ENCODE data around the gene BFSP1.

BFSP1 gene

DNA sequence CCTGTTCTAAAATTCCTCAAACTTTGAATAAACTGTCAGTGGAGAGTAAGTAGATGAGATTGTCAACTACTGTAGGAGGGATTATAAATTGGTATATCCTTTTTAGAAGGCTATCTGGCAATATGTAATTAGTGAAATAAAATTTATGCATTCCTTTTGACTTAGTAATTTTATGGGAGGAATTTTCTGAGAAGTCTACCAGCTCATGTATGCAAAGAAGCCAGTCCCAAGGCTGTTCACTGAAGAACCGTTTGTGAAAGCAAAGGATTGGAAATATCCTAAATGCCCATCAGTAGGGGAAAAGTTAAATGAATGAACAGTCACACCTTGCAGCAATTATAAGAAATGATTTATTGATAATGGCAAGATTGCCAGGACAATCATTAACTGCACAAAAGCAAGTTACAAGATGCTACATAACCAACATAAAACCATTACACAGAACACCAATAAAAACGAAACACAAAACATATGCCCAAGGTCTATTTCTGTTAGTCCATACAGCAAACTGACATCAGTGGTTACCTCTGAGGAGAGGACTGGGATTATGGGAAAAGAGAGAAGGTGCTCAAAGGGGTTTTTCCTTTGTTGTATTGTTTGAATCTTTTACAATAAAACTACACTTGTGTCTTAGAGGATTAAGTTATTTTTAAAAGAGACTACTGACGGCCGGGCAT lies 34.1 kb upstream of the BFSP1 start:
- no peak overlapping the region for H3K4me3 ChIP-seq (ENCODE audit: control insufficient read depth, low read depth, low read length)
- TF ChIP-seq, protein P1, sequence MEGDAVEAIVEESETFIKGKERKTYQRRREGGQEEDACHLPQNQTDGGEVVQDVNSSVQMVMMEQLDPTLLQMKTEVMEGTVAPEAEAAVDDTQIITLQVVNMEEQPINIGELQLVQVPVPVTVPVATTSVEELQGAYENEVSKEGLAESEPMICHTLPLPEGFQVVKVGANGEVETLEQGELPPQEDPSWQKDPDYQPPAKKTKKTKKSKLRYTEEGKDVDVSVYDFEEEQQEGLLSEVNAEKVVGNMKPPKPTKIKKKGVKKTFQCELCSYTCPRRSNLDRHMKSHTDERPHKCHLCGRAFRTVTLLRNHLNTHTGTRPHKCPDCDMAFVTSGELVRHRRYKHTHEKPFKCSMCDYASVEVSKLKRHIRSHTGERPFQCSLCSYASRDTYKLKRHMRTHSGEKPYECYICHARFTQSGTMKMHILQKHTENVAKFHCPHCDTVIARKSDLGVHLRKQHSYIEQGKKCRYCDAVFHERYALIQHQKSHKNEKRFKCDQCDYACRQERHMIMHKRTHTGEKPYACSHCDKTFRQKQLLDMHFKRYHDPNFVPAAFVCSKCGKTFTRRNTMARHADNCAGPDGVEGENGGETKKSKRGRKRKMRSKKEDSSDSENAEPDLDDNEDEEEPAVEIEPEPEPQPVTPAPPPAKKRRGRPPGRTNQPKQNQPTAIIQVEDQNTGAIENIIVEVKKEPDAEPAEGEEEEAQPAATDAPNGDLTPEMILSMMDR (conservative IDR thresholded peaks at IDR 0.05; ENCODE audit: control insufficient read depth, insufficient read depth, low read depth, low read length) = no peak
- DNase-seq (ENCODE audit: low read depth) = no peak

DNA sequence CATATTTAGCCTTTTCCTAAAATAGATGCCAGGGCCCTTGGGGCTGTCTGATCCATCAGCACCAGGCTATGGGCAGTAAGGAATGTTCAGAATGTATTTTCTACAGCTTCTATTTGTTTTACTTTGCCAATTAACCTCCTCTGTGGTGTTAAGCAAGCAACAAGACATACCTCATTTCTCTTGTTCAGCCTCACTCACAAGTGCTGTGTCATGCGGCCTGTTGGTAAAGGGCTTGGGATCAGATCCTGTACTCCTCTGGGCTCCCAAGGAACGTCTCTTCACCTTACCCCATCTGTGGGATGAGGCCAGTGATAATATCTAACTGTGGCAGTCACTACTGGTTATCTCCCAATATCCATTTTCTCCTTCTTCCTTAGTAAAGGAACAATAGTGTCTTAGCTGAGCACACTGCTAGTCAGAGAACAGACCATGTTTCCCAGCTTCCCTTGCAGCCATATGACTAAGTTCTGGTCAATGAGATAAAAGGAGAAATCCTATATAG lies 31.7 kb upstream of the BFSP1 start:
- no peak overlapping the region for H3K4me3 ChIP-seq (ENCODE audit: control insufficient read depth, low read depth, low read length)
- peak; percentile 72 for DNase-seq (ENCODE audit: low read depth)
- TF ChIP-seq, protein P1 (conservative IDR thresholded peaks at IDR 0.05; ENCODE audit: control insufficient read depth, insufficient read depth, low read depth, low read length) = no peak

DNA sequence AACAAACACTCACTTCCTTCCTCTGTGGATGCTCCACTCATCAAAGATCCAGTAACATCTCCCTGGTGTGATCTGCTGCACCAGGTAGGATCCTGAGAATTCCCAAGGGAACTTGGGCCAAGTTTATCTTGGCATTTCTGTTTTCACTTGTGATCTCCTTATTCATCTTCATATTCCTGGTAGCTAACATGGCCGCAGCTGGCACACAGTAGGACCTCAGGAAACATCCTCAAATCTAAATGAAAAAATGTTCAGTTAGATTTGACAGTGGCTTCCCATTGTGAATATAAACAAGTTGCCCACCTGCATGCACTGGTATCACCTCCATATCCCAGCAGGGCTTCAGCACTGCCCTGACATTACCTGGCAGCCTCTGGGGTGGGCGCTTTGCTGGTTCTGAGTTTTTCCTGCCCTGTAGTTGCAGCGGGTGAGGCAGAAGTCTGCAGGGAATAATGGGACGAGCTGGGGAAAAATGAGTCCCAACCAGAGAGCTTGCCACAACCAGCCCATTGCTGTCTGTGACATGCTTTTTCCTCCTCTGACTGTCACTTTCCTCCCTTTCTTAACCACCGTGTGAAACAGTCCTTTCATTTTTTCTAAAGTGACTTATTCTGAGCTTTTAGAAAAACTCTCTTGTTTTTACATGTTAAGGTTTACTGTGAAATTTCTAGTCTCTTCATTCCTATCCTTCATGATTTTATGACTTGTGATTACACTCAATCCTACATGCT lies 29.3 kb upstream of the BFSP1 start:
- DNase-seq (ENCODE audit: low read depth) = no peak
- no peak overlapping the region for H3K4me3 ChIP-seq (ENCODE audit: control insufficient read depth, low read depth, low read length)
- TF ChIP-seq, protein P1 (conservative IDR thresholded peaks at IDR 0.05; ENCODE audit: control insufficient read depth, insufficient read depth, low read depth, low read length) = no peak

DNA sequence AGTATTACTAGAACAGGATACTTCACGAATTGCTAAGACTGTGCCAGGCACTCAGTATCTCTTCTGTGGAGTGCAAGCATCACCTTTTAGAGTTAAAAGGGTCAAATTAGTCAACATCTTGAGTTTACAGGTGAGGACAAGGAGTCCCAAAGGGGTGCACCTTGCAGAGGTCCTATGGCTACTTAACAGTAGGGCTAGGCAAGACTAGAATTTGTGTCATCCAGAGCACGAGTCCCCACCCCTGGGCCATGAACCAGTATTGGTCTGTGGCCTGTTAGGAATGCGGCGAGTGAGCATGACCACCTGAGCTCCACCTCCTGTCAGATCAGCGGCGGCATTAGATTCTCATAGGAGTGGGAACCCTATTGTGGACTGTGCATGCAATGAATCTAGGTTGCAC lies 28.2 kb upstream of the BFSP1 start:
- H3K4me3 ChIP-seq (ENCODE audit: control insufficient read depth, low read depth, low read length) = no peak overlapping the region
- TF ChIP-seq, protein P1 (conservative IDR thresholded peaks at IDR 0.05; ENCODE audit: control insufficient read depth, insufficient read depth, low read depth, low read length) = no peak
- no peak for DNase-seq (ENCODE audit: low read depth)

DNA sequence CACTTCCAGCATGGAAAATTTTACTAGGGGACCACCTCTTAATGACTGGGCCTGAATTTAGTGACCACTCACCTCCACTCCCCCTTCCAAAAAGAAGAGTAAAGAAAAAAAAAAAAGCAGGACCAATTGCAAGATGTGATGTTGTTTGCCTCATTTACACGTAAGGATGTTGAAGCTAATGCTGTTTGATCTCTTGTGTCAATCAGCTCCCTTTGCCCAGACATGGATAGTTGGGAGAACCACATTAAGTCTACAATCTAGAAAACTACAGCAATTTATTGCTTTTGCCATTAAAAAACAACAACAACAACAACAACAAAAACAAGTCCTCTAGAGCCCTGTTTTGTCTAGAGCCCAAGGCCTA lies 27.7 kb upstream of the BFSP1 start:
- H3K4me3 ChIP-seq (ENCODE audit: control insufficient read depth, low read depth, low read length) = no peak overlapping the region
- TF ChIP-seq, protein P1 (conservative IDR thresholded peaks at IDR 0.05; ENCODE audit: control insufficient read depth, insufficient read depth, low read depth, low read length) = no peak
- no peak for DNase-seq (ENCODE audit: low read depth)

DNA sequence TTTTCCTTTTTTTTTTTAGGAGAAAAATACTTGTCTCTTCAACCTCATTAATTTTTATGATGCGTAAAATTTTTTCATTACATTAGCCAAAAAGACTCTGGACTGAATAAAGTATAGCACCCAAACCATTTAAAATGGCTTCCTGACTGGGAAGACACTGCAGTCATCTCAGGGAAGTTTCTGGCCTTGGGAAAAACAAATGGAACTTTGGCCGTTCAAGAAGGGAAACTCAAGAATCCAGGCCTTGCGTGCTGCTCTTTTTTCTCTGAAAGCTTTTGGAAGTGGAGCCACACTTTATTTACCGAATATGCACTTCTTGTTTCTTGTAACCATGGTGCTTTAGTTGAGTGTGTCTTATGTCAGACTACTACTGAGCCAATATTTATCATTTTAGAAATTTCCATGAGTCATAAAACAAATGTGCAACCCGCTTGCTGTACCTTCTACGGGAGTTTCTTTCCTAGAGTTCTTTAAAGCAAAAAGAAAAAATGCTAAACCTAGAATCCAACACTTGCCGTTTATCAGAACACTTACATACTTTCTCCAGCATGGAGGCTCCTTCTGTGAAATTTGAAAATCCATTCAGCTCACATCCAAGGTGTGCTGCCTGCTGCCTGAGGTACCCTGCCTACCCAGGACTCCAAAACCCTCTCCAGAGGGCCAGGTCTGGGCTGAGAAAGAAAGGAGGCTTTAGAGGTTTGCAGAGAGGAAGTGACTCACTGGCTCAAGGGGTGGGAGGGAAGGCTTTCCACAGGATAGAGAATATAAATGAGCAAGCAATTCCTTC lies 27.2 kb upstream of the BFSP1 start:
- DNase-seq (ENCODE audit: low read depth) = peak; percentile 88
- H3K4me3 ChIP-seq (ENCODE audit: control insufficient read depth, low read depth, low read length) = peak overlapping the region; percentile 33
- TF ChIP-seq, protein P1 (conservative IDR thresholded peaks at IDR 0.05; ENCODE audit: control insufficient read depth, insufficient read depth, low read depth, low read length) = no peak

Data from fibroblast of mammary gland (primary cell).